HepG2 (cell line): ENCODE results near the gene MADD. TPM values are rescaled to one million over a fixed set of nuclear protein-coding genes. Genes with fewer than 3 reads are reported as not detected.

Experiments
- ATAC-seq: fragments of 200-7000 bp; cut with Tn5 transposase; 3 replicates; pipeline ENCODE4 v1.9.1; 2020; ENCODE audit warnings: mild to moderate bottlenecking, moderate library complexity
- BruUV-seq: library from RNA; stranded (reverse); fragments of 400-500 nt; replicated peaks from 2 replicates; lab custom pipeline; 2021; lab: Mats Ljungman, UMichigan
- CTCF ChIA-PET: fragments of 300-600 bp; formaldehyde crosslinking; extraction: SDS; loops from one replicate; lab custom pipeline; 2021; ENCODE audit warnings: low total read pairs, inconsistent platforms, low intra/inter-chr PET ratio; lab: Yijun Ruan, JAX
- POLR2A ChIA-PET: fragments of 350-600 bp; sonication (Branson Sonifier 250); formaldehyde crosslinking; loops from one replicate; lab custom pipeline; 2020; ENCODE audit warnings: antibody characterized with exemption, inconsistent platforms; lab: Yijun Ruan, JAX
- DNase-seq: peaks from one replicate; pipeline ENCODE4 v3.0.0-alpha.2; 2015; ENCODE audit warnings: low spot score
- FAIRE-seq: peaks from 3 replicates; lab custom pipeline; 2011; peaks lifted over from hg19 to GRCh38; lab: Jason Lieb, UNC
- H2AFZ ChIP-seq: one replicate; pipeline ENCODE4 v1.6.1; 2011; ENCODE audit warnings: low read length, inconsistent platforms
- H3K27ac ChIP-seq: fragments of 300-600 bp; 3 replicates; pipeline ENCODE4 v1.8.0; 2011; ENCODE audit warnings: mixed run types, mild to moderate bottlenecking, mixed read lengths, low read length, inconsistent platforms; ENCODE audit not compliant: insufficient read depth; ENCODE audit errors: extremely low read length
- H3K27me3 ChIP-seq, 2 experiments: fragments of 200-600 bp in 1 of 2; 2 replicates in 1 of 2; 3 replicates in 1 of 2; pipeline versions ENCODE4 v1.6.0 to v1.8.0; 2011; ENCODE audit warnings: low read length in 2 of 2, mild to moderate bottlenecking in 2 of 2, moderate library complexity in 2 of 2, inconsistent platforms in 1 of 2; ENCODE audit not compliant: insufficient read depth in 2 of 2, control insufficient read depth in 1 of 2
- H3K36me3 ChIP-seq, 2 experiments: fragments of 200-600 bp in 1 of 2; replicated peaks in 1 of 2; 2 replicates in 1 of 2; 3 replicates in 1 of 2; pipeline versions ENCODE4 v1.5.1 to v1.8.0; 2011; ENCODE audit warnings: low read length in 2 of 2, inconsistent platforms in 1 of 2; ENCODE audit not compliant: insufficient read depth in 2 of 2, control insufficient read depth in 1 of 2
- H3K4me1 ChIP-seq: 2 replicates; pipeline ENCODE4 v1.5.1; 2012; ENCODE audit warnings: low read length, inconsistent platforms; ENCODE audit not compliant: insufficient read depth
- H3K4me2 ChIP-seq: 2 replicates; pipeline ENCODE4 v1.6.0; 2011; ENCODE audit warnings: low read depth, low read length, inconsistent platforms
- H3K4me3 ChIP-seq, 3 experiments: fragments of 200-600 bp in 1 of 3; sonication (generic), shearing (Covaris generic) in 1 of 3; replicated peaks in 1 of 3; 2 replicates each; pipeline ENCODE4 v1.5.1; 2011 to 2016; ENCODE audit warnings: low read length in 3 of 3, inconsistent platforms in 2 of 3, low read depth in 2 of 3, mild to moderate bottlenecking in 2 of 3, control low read depth in 1 of 3, mixed read lengths in 1 of 3; ENCODE audit not compliant: insufficient read depth in 1 of 3
- H3K79me2 ChIP-seq: one replicate; pipeline ENCODE4 v1.6.1; 2011; ENCODE audit warnings: low read length, inconsistent platforms; ENCODE audit not compliant: insufficient read depth
- H3K9ac ChIP-seq: 2 replicates; pipeline ENCODE4 v1.6.0; 2011; ENCODE audit warnings: mild to moderate bottlenecking, low read depth, low read length, inconsistent platforms; ENCODE audit not compliant: insufficient read depth
- H3K9me3 ChIP-seq: 2 replicates; pipeline ENCODE4 v1.5.1; 2012; ENCODE audit warnings: mild to moderate bottlenecking, low read length
- H4K20me1 ChIP-seq: 2 replicates; pipeline ENCODE4 v1.6.0; 2011; ENCODE audit warnings: inconsistent platforms, mild to moderate bottlenecking, low read length, moderate library complexity; ENCODE audit not compliant: insufficient read depth
- FIP1L1 ChIP-seq: fragments of 200-400 bp; formaldehyde crosslinking; IDR thresholded peaks from 2 replicates; pipeline ENCODE4 v1.6.1; 2018; ENCODE audit warnings: low read depth, mild to moderate bottlenecking, low read length, moderate library complexity, borderline replicate concordance; ENCODE audit not compliant: insufficient read depth
- FOSL1 ChIP-seq: sonication (generic); formaldehyde crosslinking; IDR thresholded peaks from 2 replicates; pipeline ENCODE4 v1.9.0; 2021; ENCODE audit warnings: missing genetic modification reagents, borderline replicate concordance
- JARID2 ChIP-seq: sonication (generic); formaldehyde crosslinking; IDR thresholded peaks from 2 replicates; pipeline ENCODE4 v1.8.1; 2023; ENCODE audit warnings: missing genetic modification reagents, inconsistent platforms; ENCODE audit not compliant: insufficient replicate concordance
- KDM5A ChIP-seq: fragments of 200-600 bp; sonication (generic); IDR thresholded peaks from 2 replicates; pipeline ENCODE4 v1.7.0; 2018; ENCODE audit warnings: antibody characterized with exemption, mild to moderate bottlenecking, low read length, borderline replicate concordance
- MEIS1 ChIP-seq: sonication (generic); formaldehyde crosslinking; IDR thresholded peaks from 2 replicates; pipeline ENCODE4 v1.9.0; 2021; ENCODE audit warnings: mild to moderate bottlenecking, missing genetic modification reagents, moderate library complexity, borderline replicate concordance
- SIX4 ChIP-seq: sonication (generic); formaldehyde crosslinking; IDR thresholded peaks from 2 replicates; pipeline ENCODE4 v1.4.0; 2020; ENCODE audit warnings: missing genetic modification reagents
- SP140L ChIP-seq: sonication (generic); formaldehyde crosslinking; IDR thresholded peaks from 2 replicates; pipeline ENCODE4 v1.4.0; 2020; ENCODE audit warnings: missing genetic modification reagents, borderline replicate concordance
- ZMYM2 ChIP-seq: sonication (generic); formaldehyde crosslinking; IDR thresholded peaks from 2 replicates; pipeline ENCODE4 v1.8.0; 2022; ENCODE audit warnings: mild to moderate bottlenecking, missing genetic modification reagents
- ZNF121 ChIP-seq: sonication (generic); formaldehyde crosslinking; IDR thresholded peaks from 2 replicates; pipeline ENCODE4 v1.5.0; 2020; ENCODE audit warnings: mild to moderate bottlenecking, missing genetic modification reagents
- ZNF260 ChIP-seq: sonication (generic); formaldehyde crosslinking; IDR thresholded peaks from 2 replicates; pipeline ENCODE4 v1.4.0; 2020; ENCODE audit warnings: missing genetic modification reagents, low read depth, mild to moderate bottlenecking, borderline replicate concordance
- ZNF317 ChIP-seq: sonication (generic); formaldehyde crosslinking; IDR thresholded peaks from 2 replicates; pipeline ENCODE4 v1.5.0; 2020; ENCODE audit warnings: mild to moderate bottlenecking, missing genetic modification reagents
- ZNF446 ChIP-seq: sonication (generic); formaldehyde crosslinking; IDR thresholded peaks from 2 replicates; pipeline ENCODE4 v1.5.0; 2020; ENCODE audit warnings: mild to moderate bottlenecking, missing genetic modification reagents
- ZNF761 ChIP-seq: sonication (generic); formaldehyde crosslinking; conservative IDR thresholded peaks from 2 replicates; pipeline ENCODE4 v1.4.0; 2020; ENCODE audit warnings: mild to moderate bottlenecking, missing genetic modification reagents
- ZNF839 ChIP-seq: sonication (generic); formaldehyde crosslinking; IDR thresholded peaks from 2 replicates; pipeline ENCODE4 v1.4.0; 2020; ENCODE audit warnings: missing genetic modification reagents, mild to moderate bottlenecking, borderline replicate concordance
- WGBS: methylation state at CpG from one replicate; pipeline ENCODE4 v1.1.6; 2017; ENCODE audit warnings: low lambda C conversion rate; 5-methylcytosine and 5-hydroxymethylcytosine counted together
- in situ Hi-C: cut with HindIII; loops from 2 replicates; pipeline ENCODE4 v1.10.0; 2017; ENCODE audit warnings: low pct_unique_long_range_greater_than_20kb; ENCODE audit not compliant: extremely low pct_ligation_motif_present
- intact Hi-C: fragments of 100-400 bp; cut with micrococcal nuclease; formaldehyde crosslinking; loops from one replicate; pipeline ENCODE4 v1.10.0; 2022; ENCODE audit not compliant: unreplicated experiment
- polyA plus RNA-seq, 8 experiments: library from polyadenylated mRNA; depleted of rRNA in 3 of 8; stranded (reverse) in 7 of 8; unstranded in 1 of 8; fragments of >200 nt; fragmentation: Illumina TruSeq in 4 of 8; extraction: Trizol in 4 of 8; gene quantifications; 2 replicates each; pipeline versions ENCODE4 v1.2.1 to v1.2.3, GENCODE V29; 2011 to 2016; ENCODE audit warnings: low read depth in 4 of 8, missing spikeins in 1 of 8, mixed read lengths in 1 of 8; ENCODE audit not compliant: insufficient read depth in 1 of 8
- total RNA-seq, 5 experiments: library from RNA; depleted of rRNA; stranded (reverse); fragments of >200 nt; fragmentation: Illumina TruSeq; extraction: Trizol; gene quantifications; 2 replicates each; pipeline ENCODE4 v1.2.3, GENCODE V29; 2016; ENCODE audit warnings: low read depth in 1 of 5
- TF ChIP-seq, protein P1 (sequence below): sonication (generic); IDR thresholded peaks from 2 replicates; pipeline ENCODE4 v1.6.1; 2016; ENCODE audit warnings: low read depth, borderline replicate concordance
- TF ChIP-seq, protein P2 (sequence below): sonication (generic); formaldehyde crosslinking; IDR thresholded peaks from 2 replicates; pipeline ENCODE4 v1.9.0; 2021; ENCODE audit warnings: missing genetic modification reagents, mild to moderate bottlenecking, borderline replicate concordance
- TF ChIP-seq, protein P3 (sequence below): sonication (generic); formaldehyde crosslinking; IDR thresholded peaks from 2 replicates; pipeline ENCODE4 v1.5.0; 2020; ENCODE audit warnings: mild to moderate bottlenecking, missing genetic modification reagents
- TF ChIP-seq, protein P4 (sequence below): sonication (generic); formaldehyde crosslinking; IDR thresholded peaks from 2 replicates; pipeline ENCODE4 v1.5.1; 2020; ENCODE audit warnings: mild to moderate bottlenecking, moderate library complexity, missing genetic modification reagents

Gene MADD
- total and polyA plus RNA-seq, 2 of the 13 experiments (the other 11 are each of a cell fraction or from before 2014, with no cell fraction given): 18.0 to 29.2 TPM

DNA sequence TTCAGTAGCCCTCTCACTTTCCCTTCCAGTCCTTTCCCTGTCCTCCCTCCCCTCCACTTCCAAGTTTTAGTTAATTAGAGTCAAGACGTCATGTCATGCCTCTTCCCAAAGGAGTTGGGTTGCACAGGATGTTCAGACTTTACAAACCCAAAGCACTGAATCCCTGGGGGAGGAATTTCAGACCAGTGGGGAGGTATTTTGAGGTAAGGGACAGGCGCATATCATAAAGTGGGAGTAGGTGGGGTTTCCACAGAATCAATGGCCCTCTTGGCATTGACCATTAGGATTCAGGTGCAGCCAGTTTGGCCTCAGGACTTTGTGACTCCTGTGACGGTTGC is 20.6 kb upstream of the MADD start:
- POLR2A ChIA-PET: interaction anchor here (1.0 to 4.1 kb wide), 19 partner anchors 9 to 656 kb away, joined by 3 to 106 read pairs (median 11); partner anchors contain the start of genes AMBRA1, ARFGAP2, CSTPP1 and DDB2
- FAIRE-seq: no peak
- no TSS peak for BruUV-seq
- no peak for TF ChIP-seq ZNF317 (CRISPR knock-in tag)
- TF ChIP-seq SP140L (CRISPR knock-in tag): no peak
- no peak for TF ChIP-seq ZNF839
- TF ChIP-seq ZNF446: no peak
- TF ChIP-seq ZNF121 (CRISPR knock-in tag): no peak
- TF ChIP-seq, protein P1, sequence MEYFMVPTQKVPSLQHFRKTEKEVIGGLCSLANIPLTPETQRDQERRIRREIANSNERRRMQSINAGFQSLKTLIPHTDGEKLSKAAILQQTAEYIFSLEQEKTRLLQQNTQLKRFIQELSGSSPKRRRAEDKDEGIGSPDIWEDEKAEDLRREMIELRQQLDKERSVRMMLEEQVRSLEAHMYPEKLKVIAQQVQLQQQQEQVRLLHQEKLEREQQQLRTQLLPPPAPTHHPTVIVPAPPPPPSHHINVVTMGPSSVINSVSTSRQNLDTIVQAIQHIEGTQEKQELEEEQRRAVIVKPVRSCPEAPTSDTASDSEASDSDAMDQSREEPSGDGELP: no peak
- no peak for TF ChIP-seq FIP1L1
- no peak for TF ChIP-seq SIX4 (CRISPR knock-in tag)
- TF ChIP-seq, protein P2, sequence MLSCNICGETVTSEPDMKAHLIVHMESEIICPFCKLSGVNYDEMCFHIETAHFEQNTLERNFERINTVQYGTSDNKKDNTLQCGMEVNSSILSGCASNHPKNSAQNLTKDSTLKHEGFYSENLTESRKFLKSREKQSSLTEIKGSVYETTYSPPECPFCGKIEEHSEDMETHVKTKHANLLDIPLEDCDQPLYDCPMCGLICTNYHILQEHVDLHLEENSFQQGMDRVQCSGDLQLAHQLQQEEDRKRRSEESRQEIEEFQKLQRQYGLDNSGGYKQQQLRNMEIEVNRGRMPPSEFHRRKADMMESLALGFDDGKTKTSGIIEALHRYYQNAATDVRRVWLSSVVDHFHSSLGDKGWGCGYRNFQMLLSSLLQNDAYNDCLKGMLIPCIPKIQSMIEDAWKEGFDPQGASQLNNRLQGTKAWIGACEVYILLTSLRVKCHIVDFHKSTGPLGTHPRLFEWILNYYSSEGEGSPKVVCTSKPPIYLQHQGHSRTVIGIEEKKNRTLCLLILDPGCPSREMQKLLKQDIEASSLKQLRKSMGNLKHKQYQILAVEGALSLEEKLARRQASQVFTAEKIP (CRISPR knock-in tag): no peak
- TF ChIP-seq, protein P3, sequence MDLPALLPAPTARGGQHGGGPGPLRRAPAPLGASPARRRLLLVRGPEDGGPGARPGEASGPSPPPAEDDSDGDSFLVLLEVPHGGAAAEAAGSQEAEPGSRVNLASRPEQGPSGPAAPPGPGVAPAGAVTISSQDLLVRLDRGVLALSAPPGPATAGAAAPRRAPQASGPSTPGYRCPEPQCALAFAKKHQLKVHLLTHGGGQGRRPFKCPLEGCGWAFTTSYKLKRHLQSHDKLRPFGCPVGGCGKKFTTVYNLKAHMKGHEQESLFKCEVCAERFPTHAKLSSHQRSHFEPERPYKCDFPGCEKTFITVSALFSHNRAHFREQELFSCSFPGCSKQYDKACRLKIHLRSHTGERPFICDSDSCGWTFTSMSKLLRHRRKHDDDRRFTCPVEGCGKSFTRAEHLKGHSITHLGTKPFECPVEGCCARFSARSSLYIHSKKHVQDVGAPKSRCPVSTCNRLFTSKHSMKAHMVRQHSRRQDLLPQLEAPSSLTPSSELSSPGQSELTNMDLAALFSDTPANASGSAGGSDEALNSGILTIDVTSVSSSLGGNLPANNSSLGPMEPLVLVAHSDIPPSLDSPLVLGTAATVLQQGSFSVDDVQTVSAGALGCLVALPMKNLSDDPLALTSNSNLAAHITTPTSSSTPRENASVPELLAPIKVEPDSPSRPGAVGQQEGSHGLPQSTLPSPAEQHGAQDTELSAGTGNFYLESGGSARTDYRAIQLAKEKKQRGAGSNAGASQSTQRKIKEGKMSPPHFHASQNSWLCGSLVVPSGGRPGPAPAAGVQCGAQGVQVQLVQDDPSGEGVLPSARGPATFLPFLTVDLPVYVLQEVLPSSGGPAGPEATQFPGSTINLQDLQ (CRISPR knock-in tag): no peak
- TF ChIP-seq FOSL1 (CRISPR knock-in tag): no peak
- no peak for TF ChIP-seq ZNF761 (CRISPR knock-in tag)
- TF ChIP-seq, protein P4, sequence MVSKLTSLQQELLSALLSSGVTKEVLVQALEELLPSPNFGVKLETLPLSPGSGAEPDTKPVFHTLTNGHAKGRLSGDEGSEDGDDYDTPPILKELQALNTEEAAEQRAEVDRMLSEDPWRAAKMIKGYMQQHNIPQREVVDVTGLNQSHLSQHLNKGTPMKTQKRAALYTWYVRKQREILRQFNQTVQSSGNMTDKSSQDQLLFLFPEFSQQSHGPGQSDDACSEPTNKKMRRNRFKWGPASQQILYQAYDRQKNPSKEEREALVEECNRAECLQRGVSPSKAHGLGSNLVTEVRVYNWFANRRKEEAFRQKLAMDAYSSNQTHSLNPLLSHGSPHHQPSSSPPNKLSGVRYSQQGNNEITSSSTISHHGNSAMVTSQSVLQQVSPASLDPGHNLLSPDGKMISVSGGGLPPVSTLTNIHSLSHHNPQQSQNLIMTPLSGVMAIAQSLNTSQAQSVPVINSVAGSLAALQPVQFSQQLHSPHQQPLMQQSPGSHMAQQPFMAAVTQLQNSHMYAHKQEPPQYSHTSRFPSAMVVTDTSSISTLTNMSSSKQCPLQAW (CRISPR knock-in tag): peak; percentile 77; the same call in 1 of the 2 replicates
- TF ChIP-seq KDM5A: peak; percentile 13; the same call in 1 of the 2 replicates
- no peak for TF ChIP-seq JARID2 (CRISPR knock-in tag)
- no peak for TF ChIP-seq ZNF260 (CRISPR knock-in tag)
- TF ChIP-seq MEIS1: no peak
- TF ChIP-seq ZMYM2 (CRISPR knock-in tag): 0 out of 2 replicates have a peak, but pooled peaks have one; percentile 64

More for the DNA sequence above, 20.6 kb upstream of the MADD start:
- no peaks in the 10 kb centered on the region; a peak in 1 of 5 replicates for H3K27me3 ChIP-seq
- CTCF ChIA-PET: no interaction called here
- peaks cover 70% of the 10 kb centered on the region for H3K4me1 ChIP-seq
- H3K9ac ChIP-seq: peak overlapping the region; percentile 84
- peak overlapping the region; percentile 69 to 92 (median 85) for H3K4me3 ChIP-seq
- H3K9me3 ChIP-seq: no peaks in the 10 kb centered on the region
- WGBS: 0% methylated on average over 3 of the region's 3 CpGs
- ATAC-seq: peak; percentile 2
- H3K27ac ChIP-seq: peak overlapping the region; percentile 94
- no peak for DNase-seq
- peaks cover 6 to 16% of the 10 kb centered on the region in 2 experiments; a peak in 3 of 5 replicates for H3K36me3 ChIP-seq
- intact Hi-C loops (no loop called here), in situ Hi-C loops (loop anchor here (5.0 kb wide), 1 partner anchor 72 kb away; the partner anchor contains the start of gene ARFGAP2)
- H3K79me2 ChIP-seq: peaks cover 47% of the 10 kb centered on the region
- no peak overlapping the region for H2AFZ ChIP-seq
- H3K4me2 ChIP-seq: peak overlapping the region; percentile 88
- no peaks in the 10 kb centered on the region for H4K20me1 ChIP-seq
